Measurements from ENCODE around the gene GPATCH8. TPM values are rescaled to one million over a fixed set of nuclear protein-coding genes. Genes with fewer than 3 reads are reported as not detected.

The GPATCH8 gene
- polyA plus RNA-seq, 1 of the 3 experiments (the other 2 are of a cell fraction): 12.7 TPM

GRCh38 chr17:44487170-44487569 is 16.0 kb downstream of the GPATCH8 start:
- Histone ChIP-seq H3K27me3 (ENCODE audit: insufficient read depth) (no peaks in the 10 kb centered on the region), H3K4me3 (ENCODE audit: low read depth in 2 of 2, low read length in 1 of 2) (no peak overlapping the region), H4K20me1 (ENCODE audit: insufficient read depth) (peaks cover 88% of the 10 kb centered on the region), H3K9ac (no peak overlapping the region), H3F3A (replicated peaks; ENCODE audit: insufficient read depth) (peaks cover 20% of the 10 kb centered on the region), H3K4me1 (ENCODE audit: control insufficient read depth in 1 of 2, insufficient read depth in 2 of 2, low read depth in 1 of 2, low read length in 1 of 2) (no peaks in the 10 kb centered on the region), H3K36me3 (replicated peaks in 1 of 2; ENCODE audit: control insufficient read depth in 1 of 2, insufficient read depth in 2 of 2, low read length in 1 of 2) (peaks cover 0 to 36% of the 10 kb centered on the region in 2 experiments), H3K4me2 (no peak overlapping the region), H3K9me2 (no peaks in the 10 kb centered on the region), H2AFZ (ENCODE audit: low read depth) (no peak overlapping the region), H3K27ac (ENCODE audit: low read depth in 2 of 2, low read length in 1 of 2) (no peak overlapping the region), H3K79me2 (ENCODE audit: insufficient read depth) (peaks cover 98% of the 10 kb centered on the region), H3K9me3 (no peaks in the 10 kb centered on the region)
- no peak for TF ChIP-seq CTCF (IDR thresholded peaks at IDR 0.05)
- peak; percentile 29 for TF ChIP-seq NFIC (IDR thresholded peaks at IDR 0.05; ENCODE audit: borderline replicate concordance)
- CTCF ChIA-PET: no interaction called here
- POLR2A ChIA-PET: no interaction called here
- no peak for DNase-seq
- 96% methylated on average over 2 of the region's 2 CpGs for WGBS (ENCODE audit: low lambda C conversion rate)

GRCh38 chr17:44473367-44473766 is 29.8 kb downstream of the GPATCH8 start:
- CTCF ChIA-PET: no interaction called here
- TF ChIP-seq EZH2phosphoT487 (IDR thresholded peaks at IDR 0.05; ENCODE audit: borderline replicate concordance, low read depth) (no peak), FOSL2 (IDR thresholded peaks at IDR 0.05; ENCODE audit: borderline replicate concordance, low read depth) (peak; percentile 75; the same call in 1 of the 2 replicates), RAD21 (IDR thresholded peaks at IDR 0.05; ENCODE audit: low read length) (no peak), TCF12 (IDR thresholded peaks at IDR 0.05) (no peak), PBX3 (IDR thresholded peaks at IDR 0.05) (peak; percentile 65), RXRA (IDR thresholded peaks at IDR 0.05; ENCODE audit: borderline replicate concordance, low read depth) (no peak), NFIC (IDR thresholded peaks at IDR 0.05; ENCODE audit: borderline replicate concordance) (0 out of 2 replicates have a peak, but pooled peaks have one; percentile 14), NRF1 (IDR thresholded peaks at IDR 0.05; ENCODE audit: low read depth, low read length) (no peak), JUND (IDR thresholded peaks at IDR 0.05) (peak; percentile 56; the same call in 1 of the 2 replicates), RFX5 (IDR thresholded peaks at IDR 0.05; ENCODE audit: low read length) (no peak), TEAD4 (IDR thresholded peaks at IDR 0.05; ENCODE audit: borderline replicate concordance, insufficient read depth) (no peak), ELF1 (IDR thresholded peaks at IDR 0.05) (no peak), MAX (IDR thresholded peaks at IDR 0.05; ENCODE audit: low read depth) (peak; percentile 53; the same call in 1 of the 2 replicates), GATA2 (CRISPR knock-in tag; IDR thresholded peaks at IDR 0.05) (no peak), FOXM1 (IDR thresholded peaks at IDR 0.05; ENCODE audit: low read depth) (no peak), FOXJ3 (CRISPR knock-in tag; IDR thresholded peaks at IDR 0.05) (no peak), GABPA (IDR thresholded peaks at IDR 0.05; ENCODE audit: low read depth) (no peak), REST (IDR thresholded peaks at IDR 0.05; ENCODE audit: low read depth, low read length) (no peak), CHD2 (IDR thresholded peaks at IDR 0.05; ENCODE audit: low read length, partially characterized antibody) (no peak), USF1 (IDR thresholded peaks at IDR 0.05; ENCODE audit: borderline replicate concordance, low read depth) (no peak), SIN3A (IDR thresholded peaks at IDR 0.05; ENCODE audit: borderline replicate concordance, low read depth, low read length) (no peak)
- no peaks in the 10 kb centered on the region for H3K9me2 ChIP-seq
- H3K79me2 ChIP-seq (ENCODE audit: insufficient read depth): peaks cover 92% of the 10 kb centered on the region
- peak overlapping the region; percentile 35 to 59; a peak in 3 of 4 replicates for H3K27ac ChIP-seq (ENCODE audit: low read depth in 2 of 2, low read length in 1 of 2)
- peaks cover 47% of the 10 kb centered on the region for H4K20me1 ChIP-seq (ENCODE audit: insufficient read depth)
- H2AFZ ChIP-seq (ENCODE audit: low read depth): no peak overlapping the region
- no peak for DNase-seq
- no peak overlapping the region for H3K9ac ChIP-seq
- no peak overlapping the region for H3K4me2 ChIP-seq
- H3K4me3 ChIP-seq (ENCODE audit: low read depth in 2 of 2, low read length in 1 of 2): no peak overlapping the region
- POLR2A ChIA-PET: no interaction called here
- H3K36me3 ChIP-seq (replicated peaks in 1 of 2; ENCODE audit: control insufficient read depth in 1 of 2, insufficient read depth in 2 of 2, low read length in 1 of 2): peaks cover 9 to 21% of the 10 kb centered on the region in 2 experiments
- no peaks in the 10 kb centered on the region for H3K27me3 ChIP-seq (ENCODE audit: insufficient read depth)
- H3F3A ChIP-seq (replicated peaks; ENCODE audit: insufficient read depth): peaks cover 22% of the 10 kb centered on the region
- H3K4me1 ChIP-seq (ENCODE audit: control insufficient read depth in 1 of 2, insufficient read depth in 2 of 2, low read depth in 1 of 2, low read length in 1 of 2): no peaks in the 10 kb centered on the region; a peak in 2 of 4 replicates
- 62% methylated on average over 6 of the region's 6 CpGs for WGBS (ENCODE audit: low lambda C conversion rate)
- H3K9me3 ChIP-seq: no peaks in the 10 kb centered on the region
